HuH-7 (cell line): ENCODE results near the gene SSTR5.
A peak's percentile ranks its signal among the peaks of the same experiment; 100 is the strongest.

Source experiments
- DNase-seq: peaks from one replicate; pipeline ENCODE4 v3.0.0; 2011; ENCODE audit warnings: low spot score

The SSTR5 gene

DNA sequence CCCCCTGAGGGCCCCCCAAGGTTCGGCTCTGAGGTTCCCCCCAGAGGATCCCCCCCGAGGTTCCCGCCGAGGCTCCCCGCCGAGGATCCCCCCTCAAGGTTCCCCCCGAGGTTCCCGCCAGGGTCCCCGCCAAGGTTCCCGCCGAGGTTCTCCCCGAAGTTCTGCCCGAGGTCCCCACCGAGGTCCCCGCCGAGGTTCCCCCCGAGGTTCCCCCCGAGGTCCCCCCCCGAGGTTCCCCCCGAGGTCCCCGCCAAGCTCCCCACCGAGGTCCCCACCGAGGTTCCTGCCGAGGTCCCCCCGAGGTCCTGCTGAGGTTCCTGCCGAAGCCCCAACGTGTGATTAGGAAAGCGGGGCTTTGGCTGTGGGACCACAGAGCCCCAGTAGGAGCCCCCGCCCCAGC, 32.2 kb upstream of the SSTR5 start:
- DNase-seq, result no peak

DNA sequence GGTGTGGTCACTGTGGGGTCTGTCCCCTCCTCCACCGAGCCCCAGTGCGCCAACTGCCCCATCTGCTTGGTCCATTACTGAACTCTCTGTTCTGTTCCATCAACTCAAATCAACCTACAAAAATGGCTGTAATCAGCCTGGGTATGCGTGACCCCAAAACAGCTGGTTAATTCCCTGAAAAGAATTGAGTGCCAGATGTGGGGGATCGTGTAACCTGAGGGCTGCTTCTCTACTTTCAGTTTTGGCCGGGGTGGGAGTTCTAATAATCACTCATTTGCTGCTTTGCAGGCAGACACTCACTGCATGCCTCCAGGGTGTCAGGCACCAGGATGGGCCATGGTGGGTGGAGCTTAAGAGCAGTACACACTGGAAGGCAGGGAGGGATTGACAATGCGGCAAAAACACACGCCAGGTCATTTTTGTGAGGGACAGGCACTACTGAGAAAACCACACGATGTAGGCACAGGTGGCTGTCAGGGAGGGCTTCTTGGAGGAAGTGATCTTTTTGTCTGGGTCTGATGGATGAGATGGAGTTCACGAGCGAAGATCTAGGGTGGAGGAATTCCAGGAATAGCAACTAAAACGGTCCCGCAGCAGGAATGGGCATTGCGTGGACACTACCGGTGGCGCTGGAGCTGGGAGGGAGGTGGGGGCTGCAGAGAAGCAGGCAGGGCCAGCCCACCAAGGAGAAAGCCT, 30.4 kb upstream of the SSTR5 start:
- no peak for DNase-seq

DNA sequence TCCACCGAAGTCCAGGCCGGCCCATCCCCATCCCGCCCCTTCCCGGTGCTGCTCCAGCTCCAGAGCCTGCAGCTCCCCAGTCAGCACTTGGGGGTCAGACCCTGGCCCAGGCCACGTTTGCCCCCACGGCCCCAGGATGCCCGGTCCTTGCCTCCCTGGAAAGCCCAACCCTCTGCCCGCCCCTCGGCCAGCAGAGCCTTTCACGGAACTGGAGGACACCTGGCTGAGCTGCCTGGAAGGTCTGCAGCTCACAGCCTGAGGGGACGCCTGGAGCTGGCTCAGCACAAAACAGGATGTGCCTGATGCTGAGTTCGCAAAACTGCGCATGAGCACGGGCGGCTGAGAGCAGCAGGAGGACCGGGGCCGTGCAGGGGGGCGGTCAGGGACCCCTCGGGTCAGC, 29.7 kb upstream of the SSTR5 start:
- DNase-seq, result no peak

DNA sequence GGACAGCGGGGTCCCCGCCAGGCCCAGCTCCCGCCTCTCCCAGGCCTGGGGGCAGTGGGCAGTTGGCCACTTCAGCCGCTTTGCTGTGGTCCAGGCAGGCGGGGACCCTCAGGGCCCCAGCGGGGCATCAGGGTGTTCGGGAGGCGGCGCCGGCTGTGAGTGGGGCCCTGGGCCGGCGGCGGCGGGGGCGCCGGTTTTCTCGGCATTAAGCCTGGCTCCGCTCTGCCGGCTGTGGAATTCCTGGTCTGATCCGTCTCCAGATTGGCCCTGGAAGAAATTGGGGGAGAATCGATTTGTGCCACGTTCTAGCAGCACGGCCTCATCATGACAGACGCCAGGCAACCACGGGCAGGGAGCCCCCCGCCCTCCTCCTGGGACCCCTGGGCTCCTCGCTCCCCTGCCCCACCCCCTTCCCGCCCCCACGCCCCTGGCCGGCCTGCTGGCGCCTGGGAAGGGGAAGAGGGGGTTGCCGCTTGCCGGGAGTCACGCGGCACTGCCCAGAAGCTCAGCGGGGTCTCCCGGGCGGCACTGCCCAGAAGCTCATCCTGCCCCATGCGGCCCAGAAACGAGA, 28.6 kb upstream of the SSTR5 start:
- no peak for DNase-seq

DNA sequence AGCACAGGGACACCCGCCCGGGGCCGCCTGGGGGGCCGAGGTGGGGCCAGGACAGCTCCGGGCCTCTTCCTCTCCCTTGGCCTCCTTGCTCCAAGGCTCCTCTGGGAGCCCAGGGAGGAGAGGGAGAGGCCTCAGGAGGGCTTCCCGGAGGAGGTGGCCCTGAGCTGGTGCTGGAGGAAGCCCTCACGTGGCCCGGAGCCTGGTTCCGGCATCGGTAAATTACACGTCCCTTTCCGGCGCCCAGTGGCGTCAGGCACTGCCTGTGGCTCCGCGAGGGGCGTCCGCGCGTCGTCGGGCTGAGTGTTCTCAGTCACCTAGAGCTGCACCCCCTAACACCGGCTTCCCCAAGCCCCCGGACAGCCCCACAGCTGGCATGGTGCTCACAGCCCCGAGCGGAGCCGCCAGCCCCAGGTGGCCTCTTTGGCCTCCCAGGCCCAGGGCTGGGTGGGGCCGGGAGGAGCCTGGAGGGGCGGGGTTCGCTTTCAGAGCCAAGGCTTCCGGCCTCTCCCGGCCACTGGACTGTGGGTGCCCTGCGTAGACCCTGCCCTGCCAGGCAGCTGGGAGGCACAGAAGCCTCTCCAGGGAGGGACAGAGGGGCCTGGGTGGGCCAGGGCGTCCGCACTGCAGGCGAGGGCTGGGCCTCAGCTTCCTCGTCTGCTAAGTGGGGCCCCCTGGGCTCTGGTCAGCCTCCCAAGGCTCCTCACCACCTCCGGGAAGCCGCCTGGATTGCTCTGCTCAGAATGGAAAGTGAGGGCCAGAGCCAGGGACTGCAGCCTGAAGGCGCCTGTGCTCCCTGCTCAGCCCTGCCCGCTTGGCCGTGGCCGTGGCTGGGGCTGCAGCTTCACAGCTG, 27.9 kb upstream of the SSTR5 start:
- no peak for DNase-seq

DNA sequence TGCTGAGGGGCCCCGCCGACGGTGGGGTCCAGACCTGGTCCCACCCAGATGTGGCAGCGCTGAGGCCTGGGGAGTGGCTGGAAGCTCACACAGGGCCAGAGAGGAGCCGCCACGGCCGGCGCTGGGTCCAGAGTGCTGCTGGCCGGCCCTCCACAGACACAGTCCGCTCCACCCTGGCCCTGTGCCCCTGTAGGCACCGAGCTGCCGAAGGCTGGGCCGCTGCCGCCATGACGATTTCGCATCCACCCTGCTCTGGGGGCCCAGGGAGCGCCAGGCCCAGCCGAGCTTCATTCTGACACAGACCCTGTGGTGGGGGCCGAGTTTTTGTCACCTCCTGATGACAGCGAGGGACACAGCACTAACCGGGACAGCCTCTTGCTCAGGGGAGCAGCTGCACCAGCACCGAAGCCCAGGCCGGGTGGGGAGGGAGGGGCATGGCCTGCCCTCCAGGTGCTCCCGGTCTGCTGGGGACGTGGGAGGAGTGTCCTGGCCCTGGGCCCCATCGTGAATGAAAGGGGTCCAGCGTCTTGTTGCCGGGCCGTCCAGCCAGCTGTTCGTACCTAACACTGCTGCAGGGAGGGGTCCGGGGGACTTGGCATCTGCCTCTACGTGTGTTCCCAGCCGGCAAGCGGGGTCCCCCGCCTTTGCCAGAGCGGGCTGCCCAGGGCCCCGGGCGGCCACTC, 27.1 kb upstream of the SSTR5 start:
- no peak for DNase-seq

DNA sequence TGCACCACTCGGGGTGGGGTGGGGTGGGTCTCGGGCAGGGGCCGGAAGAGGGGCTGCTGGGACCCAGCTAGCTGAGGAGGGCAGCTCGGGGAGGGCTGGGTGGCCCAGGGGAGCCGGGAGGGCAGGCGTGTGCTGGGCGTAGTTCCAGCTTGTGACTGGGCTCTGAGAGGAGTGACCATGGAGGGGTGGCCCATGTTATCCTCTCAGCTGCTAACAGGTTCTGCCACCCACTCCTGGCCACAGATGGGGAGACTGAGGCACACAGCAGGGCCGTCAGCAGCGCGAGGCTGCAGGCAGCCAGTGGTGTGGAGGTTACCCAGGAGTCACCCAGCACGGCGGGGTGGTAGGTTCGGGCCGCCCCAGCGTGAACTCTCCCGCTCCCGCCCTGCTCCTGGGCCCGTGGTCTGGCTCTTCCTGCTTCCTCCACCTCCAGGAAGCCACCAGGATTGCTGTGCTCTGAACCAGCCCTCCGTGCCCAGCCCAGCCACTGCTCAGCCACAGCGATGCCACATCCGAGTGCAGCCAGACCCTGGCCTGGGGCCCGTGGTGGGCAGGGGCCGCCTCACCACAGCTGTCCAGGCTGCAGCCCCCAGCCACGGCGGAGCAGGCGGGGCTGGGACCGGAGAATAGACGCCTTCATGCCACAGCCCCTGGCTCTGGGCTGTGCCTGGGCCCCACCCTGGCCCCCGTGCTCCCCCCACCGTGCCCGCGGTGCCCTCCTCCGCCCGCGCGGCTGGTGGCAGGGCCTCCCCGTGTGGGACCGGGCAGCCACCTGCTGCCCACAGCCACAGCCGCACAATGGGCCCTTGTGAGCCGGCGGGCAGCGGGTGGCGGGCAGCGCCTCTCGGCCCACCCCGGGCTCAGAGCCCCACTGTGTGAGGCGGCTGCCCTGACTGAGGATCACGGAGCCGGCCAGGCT, 26.3 kb upstream of the SSTR5 start:
- no peak for DNase-seq

DNA sequence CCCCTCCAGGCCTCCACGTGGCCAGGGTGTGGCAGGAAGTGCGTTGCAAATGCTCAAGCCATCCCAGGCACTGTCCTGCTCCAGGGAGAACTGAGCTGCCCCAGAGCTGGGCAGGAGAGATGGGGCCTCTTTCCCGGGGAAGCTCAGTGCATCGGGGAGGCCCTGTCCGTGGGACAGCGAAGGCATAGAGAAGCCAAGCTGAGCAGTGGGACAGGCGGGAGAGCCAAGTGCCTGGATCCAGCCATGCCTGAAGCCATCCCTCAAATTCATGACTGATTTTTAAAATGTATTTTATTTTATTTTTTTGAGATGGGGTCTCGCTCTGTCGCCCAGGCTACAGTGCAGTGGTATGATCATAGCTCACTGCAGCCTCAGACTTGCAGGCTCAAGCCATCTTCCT, 25.4 kb upstream of the SSTR5 start:
- DNase-seq, result no peak

DNA sequence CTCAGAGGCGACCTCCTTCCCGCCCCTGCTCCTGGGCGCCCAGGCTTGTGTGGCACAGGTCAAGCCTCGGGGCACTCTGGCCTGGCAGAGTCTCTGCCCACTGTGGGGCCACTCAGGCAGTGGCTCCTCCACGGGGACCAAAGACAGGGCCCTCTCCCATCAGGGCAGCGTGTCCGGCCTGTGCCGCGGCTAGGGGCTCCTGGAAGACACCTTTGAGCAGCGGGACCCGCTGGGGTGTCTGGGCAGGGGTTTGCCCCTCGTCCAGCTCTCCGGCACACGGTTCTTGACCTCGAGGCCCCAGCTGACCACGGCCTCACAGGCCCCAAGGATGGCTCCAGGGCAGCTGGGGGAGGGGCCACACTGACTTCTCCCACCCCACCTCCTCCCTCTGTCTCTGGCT, 24.7 kb upstream of the SSTR5 start:
- DNase-seq, result no peak

DNA sequence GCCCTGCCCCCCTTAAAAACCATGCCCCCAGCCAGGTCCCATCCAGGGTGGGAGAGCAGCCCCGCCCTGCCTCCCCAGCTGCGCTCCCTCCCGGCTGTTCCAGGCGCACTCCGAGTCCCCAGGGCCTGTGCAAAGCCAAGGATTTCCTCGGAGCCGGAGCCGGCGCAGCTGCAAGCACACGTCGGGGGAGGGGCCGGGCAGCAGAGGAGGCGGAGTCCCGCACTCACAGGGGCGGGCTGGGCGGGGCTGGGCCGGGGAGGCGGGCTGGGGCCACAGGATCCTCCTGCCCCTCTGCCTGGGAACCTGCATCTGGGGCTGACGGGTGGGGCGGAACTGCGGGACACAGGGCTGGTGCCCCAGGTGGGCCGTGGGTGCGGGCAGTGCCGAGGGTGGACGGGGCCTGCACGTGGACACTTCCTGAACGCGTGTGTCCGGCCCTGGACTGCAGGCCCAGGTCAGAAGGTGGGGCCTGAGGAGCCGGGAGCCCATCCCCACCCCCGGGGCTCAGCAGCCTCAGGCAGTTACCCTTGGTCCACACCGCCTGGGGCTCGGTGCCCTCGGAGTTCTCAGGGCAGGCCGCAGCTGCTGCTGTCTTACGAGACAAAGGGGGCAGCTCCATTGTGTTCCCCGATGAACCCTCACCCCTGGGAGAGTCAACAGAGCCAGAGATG, 24.0 kb upstream of the SSTR5 start:
- peak; percentile 67 for DNase-seq

DNA sequence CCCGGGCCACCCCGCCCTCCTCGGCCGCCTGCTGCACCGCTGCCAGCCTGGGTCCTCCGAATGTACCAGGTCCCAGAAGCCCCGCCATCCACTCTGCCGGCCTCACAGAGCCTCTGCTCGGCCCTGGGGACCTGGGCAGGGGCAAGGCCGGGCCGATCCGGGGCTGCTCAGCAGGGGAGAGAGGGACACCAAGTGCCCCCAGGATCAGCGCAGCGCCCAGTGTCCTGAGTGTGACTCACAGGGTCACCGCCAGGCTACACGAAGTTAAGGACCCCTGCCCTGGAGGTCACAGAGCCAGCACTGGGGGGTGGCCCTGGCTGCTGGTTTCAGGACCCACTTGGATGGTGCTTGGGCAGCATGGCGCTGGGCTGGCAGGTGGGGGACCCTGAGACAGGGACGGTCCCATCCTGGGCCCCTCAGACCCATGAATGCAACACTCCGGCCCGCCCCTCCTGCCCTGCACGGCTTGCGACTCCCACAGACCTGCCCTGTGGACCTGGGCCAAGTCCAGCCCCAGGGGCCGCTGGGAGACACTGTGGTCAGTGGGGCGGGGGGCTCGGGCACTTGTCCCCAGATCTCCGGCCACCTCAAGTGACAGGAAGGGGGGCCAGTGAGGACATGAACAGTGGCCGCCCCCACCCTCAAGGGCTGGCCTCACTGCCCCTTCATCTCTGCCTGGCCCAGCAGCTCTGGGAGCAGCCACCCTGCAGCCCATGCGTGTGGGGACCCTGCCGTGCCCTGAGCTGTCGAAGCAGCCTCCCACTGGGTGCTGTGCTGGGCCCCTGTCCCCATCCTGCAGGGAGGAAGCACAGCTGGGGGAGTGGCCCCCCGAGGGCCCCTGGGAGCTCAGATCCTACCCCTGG, 23.2 kb upstream of the SSTR5 start:
- DNase-seq, result no peak

DNA sequence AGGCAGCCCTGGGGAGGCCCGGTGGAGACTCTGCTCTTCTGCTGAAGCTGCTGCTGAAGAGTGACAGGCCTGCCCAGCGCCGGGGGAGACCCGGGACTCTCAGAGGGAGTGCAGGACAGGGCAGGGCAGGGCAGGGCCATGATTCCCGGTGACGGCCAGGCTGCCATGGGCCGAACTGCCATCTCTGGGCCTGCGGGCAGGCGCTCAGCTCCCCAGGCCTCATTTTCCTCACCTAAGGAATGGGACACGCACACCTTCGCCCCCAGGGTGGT, 22.6 kb upstream of the SSTR5 start:
- no peak for DNase-seq

DNA sequence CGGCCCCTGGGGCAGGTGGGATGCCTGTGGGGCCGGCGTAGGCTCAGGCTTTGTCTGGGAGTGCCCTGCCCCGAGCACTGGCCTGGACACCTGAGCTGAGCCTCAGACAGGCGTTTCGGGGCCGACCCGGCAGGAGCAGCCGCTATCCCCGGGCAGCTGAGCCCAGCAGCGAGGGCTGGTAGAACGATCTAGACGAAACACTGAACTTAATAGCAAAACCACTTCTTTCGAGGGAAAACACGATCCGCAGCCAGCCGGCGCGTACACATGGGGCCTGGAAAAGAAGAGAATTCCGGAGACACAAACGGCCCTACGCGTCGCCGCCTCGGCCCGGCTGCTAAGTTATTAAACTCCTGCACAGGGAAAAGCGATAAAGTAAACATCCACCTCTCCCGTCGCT, 22.0 kb upstream of the SSTR5 start:
- DNase-seq, result no peak

DNA sequence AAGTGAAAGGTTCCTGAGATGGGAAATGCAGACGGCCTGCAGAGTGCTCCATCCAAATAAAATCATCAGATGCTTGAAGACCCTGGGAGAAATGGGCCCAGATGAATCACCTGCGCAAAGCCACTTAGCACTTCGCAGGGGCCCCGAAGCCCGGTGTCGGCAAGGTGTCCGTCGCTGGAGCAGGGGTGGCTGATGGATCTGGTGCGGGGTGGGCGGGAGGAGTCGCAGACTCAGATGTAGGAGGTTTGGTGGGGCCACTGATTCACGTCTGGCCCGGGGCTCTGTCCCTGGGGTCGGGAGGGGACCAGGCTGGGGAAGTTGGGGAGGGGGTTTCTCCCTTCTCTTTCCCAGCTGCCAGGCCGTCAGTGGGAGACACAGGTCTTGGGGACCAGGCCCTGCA, 21.6 kb upstream of the SSTR5 start:
- no peak for DNase-seq

DNA sequence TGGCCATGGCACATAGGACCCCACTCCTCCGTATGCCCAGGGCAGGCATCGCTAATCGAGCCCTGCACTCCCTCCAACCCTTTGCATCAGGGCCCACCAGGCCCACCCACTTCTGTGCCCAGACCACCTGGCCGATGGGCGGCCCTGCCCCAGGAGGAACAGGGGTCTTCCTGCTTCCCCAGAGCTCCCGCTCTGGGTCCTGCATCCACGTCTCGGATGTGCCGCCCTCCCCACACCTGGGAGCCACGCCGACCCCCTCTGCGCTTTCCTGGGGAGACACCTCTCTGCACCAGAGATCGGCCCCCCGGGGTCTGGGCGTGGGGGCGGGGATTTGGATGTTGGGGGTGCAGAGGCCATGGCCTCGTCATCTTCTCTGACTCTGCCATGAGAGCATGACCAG, 21.1 kb upstream of the SSTR5 start:
- DNase-seq, result no peak

DNA sequence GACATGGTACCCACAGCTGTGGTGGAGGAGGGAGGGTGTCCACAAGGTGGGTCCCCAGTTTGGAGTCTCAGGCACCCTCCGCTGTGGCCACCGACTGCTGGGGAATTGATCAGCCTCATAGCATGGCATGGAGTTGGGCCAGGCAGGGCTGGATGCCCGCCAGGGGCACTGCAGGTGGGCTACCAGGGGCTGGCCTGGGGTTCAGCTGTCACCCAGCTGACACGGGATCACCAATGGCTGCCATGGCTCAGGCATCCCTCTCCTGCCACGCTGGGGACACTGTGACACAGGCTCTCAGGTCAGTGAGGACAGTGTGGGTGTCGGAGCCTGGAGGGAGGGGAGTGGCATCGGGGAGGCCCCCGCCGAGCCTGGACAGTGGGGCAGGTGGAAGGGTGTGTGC, 19.8 kb upstream of the SSTR5 start:
- no peak for DNase-seq

DNA sequence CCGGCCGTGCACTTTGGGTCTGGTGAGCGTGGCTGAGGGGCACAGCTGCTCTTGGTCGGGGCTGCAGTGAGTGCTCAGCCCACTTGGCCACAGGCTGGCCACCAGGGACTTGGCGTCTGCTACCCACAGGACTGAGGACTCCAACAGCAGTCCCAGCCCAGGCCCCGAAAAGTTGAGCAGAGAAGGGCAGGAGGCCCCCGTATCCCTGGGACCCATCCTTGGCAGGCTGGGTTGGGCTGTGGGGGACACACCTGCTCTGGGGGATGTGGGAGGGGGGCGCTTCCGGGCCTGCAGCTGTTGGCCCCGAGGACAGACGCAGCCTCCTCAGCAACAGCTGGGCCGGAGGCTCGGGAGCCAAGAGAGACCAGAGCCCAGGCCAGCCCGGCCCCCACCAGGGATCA, 19.4 kb upstream of the SSTR5 start:
- DNase-seq, result no peak

DNA sequence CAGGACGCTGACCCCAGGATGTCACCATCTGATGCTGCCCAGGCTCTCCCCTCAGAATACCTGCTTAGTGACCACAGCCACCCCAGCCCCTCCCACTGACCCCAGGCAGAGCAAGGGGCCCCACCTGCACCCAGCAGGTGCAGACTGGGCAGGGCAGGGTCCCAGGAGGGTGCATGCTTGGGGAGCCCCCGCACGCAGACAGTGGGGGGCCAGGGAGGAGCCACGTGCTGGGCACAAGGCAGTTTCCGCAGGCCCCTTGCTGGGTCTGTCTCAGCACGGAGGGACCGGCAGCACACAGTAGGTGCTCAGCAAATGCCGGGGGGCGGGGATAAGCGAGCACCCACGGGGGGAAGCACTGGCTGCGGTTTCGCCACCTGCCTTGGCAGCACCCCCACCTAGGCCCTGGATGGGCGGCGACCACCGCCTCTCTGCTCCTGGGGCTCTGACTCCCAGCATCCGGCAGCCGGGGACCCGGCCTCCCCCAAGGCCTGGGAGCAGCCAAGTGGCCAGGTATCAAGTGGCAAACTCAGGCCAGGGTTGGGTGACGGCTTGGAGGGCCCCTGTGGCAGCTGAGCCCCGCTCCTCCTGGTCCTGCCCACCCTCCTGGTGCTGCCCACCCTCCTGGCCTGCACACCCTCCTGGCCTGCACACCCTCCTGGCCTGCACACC, 18.7 kb upstream of the SSTR5 start:
- no peak for DNase-seq

DNA sequence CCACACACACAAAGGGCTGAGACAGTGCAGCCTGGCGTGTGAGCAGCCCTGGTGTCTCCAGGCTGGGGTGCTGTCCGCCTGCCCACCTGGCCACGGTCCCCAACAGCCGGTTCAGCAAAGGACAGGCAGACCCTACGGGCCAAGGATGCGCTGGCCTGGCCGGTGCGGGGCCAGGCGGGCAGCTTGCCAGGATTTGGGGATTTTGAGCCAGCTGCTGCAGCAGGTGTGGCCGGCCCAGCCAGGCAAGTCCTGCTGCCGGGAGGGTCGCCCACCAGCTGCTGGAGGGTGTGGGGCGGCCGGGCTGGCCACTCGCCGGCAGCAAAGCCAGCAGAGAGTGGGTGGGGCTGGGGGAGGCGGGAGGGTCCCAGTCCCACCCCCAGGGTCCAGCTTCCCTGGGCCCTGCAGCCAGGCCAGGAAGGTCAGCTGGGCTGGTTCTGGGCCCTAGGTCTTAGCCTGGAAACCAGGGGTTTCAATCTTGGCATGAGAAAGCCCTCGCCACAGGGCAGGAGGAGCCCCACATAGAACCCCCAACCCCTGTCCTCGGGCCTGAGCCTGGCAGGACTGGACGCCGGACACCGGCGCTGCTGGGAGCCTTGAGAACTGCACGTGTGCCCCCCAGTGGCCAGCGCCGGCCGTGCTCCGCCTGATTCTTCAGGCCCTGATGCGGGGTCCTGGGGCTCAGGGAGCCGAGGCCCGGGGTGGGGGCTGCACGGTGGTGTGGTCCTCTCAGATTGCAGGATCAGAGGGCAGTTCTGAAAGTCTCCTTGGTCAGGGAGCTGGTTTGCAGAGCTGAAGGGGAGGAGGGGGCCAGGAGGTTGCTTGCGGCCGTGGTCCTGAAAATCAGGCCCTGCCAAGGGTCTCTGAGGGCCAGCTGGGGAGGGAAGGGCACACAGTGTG, 17.6 kb upstream of the SSTR5 start:
- DNase-seq, result peak; percentile 83
